Smooth muscle cell (in vitro differentiated cells): Measurements from ENCODE around the gene EPN3. TPM values are rescaled to one million over a fixed set of nuclear protein-coding genes. Genes with fewer than 3 reads are reported as not detected.
A peak's percentile ranks its signal among the peaks of the same experiment; 100 is the strongest.

Source experiments
- DNase-seq: peaks from one replicate; lab custom pipeline; 2025; ENCODE audit not compliant: unreplicated experiment; lab: John Stamatoyannopoulos, UW
- H2AFZ ChIP-seq: fragments of 200-600 bp; sonication (generic); 2 replicates; pipeline ENCODE4 v1.6.0; 2016; ENCODE audit warnings: antibody characterized with exemption, low read depth, mild to moderate bottlenecking
- H3F3A ChIP-seq: fragments of 200-600 bp; sonication (generic); 2 replicates; pipeline ENCODE4 v1.6.0; 2017; ENCODE audit warnings: antibody characterized with exemption, low read depth
- H3K27ac ChIP-seq: fragments of 200-600 bp; sonication (generic); 2 replicates; pipeline ENCODE4 v1.5.1; 2016; ENCODE audit warnings: low read depth, mild to moderate bottlenecking
- H3K27me3 ChIP-seq: fragments of 200-600 bp; sonication (generic); 2 replicates; pipeline ENCODE4 v1.6.1; 2016; ENCODE audit warnings: low read depth, mild to moderate bottlenecking
- H3K36me3 ChIP-seq: fragments of 200-600 bp; sonication (generic); 2 replicates; pipeline ENCODE4 v1.5.1; 2016; ENCODE audit warnings: low read depth
- H3K4me1 ChIP-seq: fragments of 200-600 bp; sonication (generic); 2 replicates; pipeline ENCODE4 v1.5.1; 2016; ENCODE audit warnings: low read depth
- H3K4me2 ChIP-seq: fragments of 200-600 bp; sonication (generic); 2 replicates; pipeline ENCODE4 v1.6.0; 2016; ENCODE audit warnings: mild to moderate bottlenecking
- H3K4me3 ChIP-seq: fragments of 200-600 bp; sonication (generic); 2 replicates; pipeline ENCODE4 v1.5.1; 2016; ENCODE audit warnings: mild to moderate bottlenecking
- H3K79me2 ChIP-seq: fragments of 200-600 bp; sonication (generic); 2 replicates; pipeline ENCODE4 v1.6.0; 2016; ENCODE audit warnings: low read depth, mild to moderate bottlenecking
- H3K9ac ChIP-seq: fragments of 200-600 bp; sonication (generic); 2 replicates; pipeline ENCODE4 v1.6.0; 2016; ENCODE audit warnings: low read depth
- H3K9me3 ChIP-seq: fragments of 200-600 bp; sonication (generic); replicated peaks from 2 replicates; pipeline ENCODE4 v1.5.1; 2016; ENCODE audit warnings: low read depth
- H4K20me1 ChIP-seq: fragments of 200-600 bp; sonication (generic); 2 replicates; pipeline ENCODE4 v1.6.0; 2016; ENCODE audit warnings: low read depth
- CTCF ChIP-seq: fragments of 200-600 bp; sonication (generic); IDR thresholded peaks from 2 replicates; pipeline ENCODE4 v1.5.1; 2017; ENCODE audit warnings: borderline replicate concordance, mild to moderate bottlenecking, antibody characterized with exemption; ENCODE audit not compliant: insufficient read depth, poor library complexity, severe bottlenecking
- WGBS: methylation state at CpG from one replicate; pipeline ENCODE4 v1.1.7; 2016; ENCODE audit warnings: low lambda C conversion rate; 5-methylcytosine and 5-hydroxymethylcytosine counted together
- polyA plus RNA-seq: library from polyadenylated mRNA; unstranded; fragments of >200 nt; fragmentation: Nextera tagmentation; extraction: Ambion mirVana; gene quantifications from 2 replicates; pipeline ENCODE4 v1.2.1, GENCODE V29; 2016
- total RNA-seq: library from RNA; depleted of rRNA; stranded (reverse); fragments of >200 nt; gene quantifications from 2 replicates; pipeline ENCODE4 v1.2.3, GENCODE V29; 2014

Gene EPN3
- total and polyA plus RNA-seq, 2 experiments from 2014 or later, result 3.9 to 5.1 TPM

- 6% methylated on average over 65 of the region's 82 CpGs for WGBS
- Histone ChIP-seq H3F3A (no peaks in the 10 kb centered on the region), H3K4me3 (peak overlapping the region; percentile 53), H3K27ac (peak overlapping the region; percentile 2), H3K79me2 (no peaks in the 10 kb centered on the region), H4K20me1 (no peaks in the 10 kb centered on the region), H3K27me3 (no peaks in the 10 kb centered on the region), H3K4me2 (peak overlapping the region; percentile 86), H3K36me3 (no peaks in the 10 kb centered on the region), H3K4me1 (peaks cover 14% of the 10 kb centered on the region), H2AFZ (peak overlapping the region; percentile 76), H3K9ac (peak overlapping the region; percentile 39), H3K9me3 (no peaks in the 10 kb centered on the region)
- no peak for TF ChIP-seq CTCF
- DNase-seq, result peak; percentile 76
These were observed 9.5 kb downstream of the EPN3 start for GRCh38 chr17:50541716-50542688.

- Histone ChIP-seq H2AFZ (peak overlapping the region; percentile 53), H3K4me2 (peak overlapping the region; percentile 86)
These were observed 10.6 kb downstream of the EPN3 start for GRCh38 chr17:50542795-50543774.

GRCh38 chr17:50544516-50544915 lies 12.0 kb downstream of the EPN3 start:
- Histone ChIP-seq H3K4me1 (peaks cover 19% of the 10 kb centered on the region), H3K9ac (no peak overlapping the region), H3K27me3 (no peaks in the 10 kb centered on the region), H3K4me2 (no peak overlapping the region), H3F3A (no peaks in the 10 kb centered on the region), H3K4me3 (no peak overlapping the region), H4K20me1 (no peaks in the 10 kb centered on the region), H2AFZ (no peak overlapping the region), H3K79me2 (no peaks in the 10 kb centered on the region), H3K36me3 (no peaks in the 10 kb centered on the region), H3K27ac (no peak overlapping the region), H3K9me3 (no peaks in the 10 kb centered on the region)
- 89% methylated on average over 7 of the region's 7 CpGs for WGBS
- no peak for DNase-seq
- no peak for TF ChIP-seq CTCF

More at GRCh38 chr17:50542795-50543774, 10.6 kb downstream of the EPN3 start:
- peaks cover 19% of the 10 kb centered on the region for H3K4me1 ChIP-seq
- peak overlapping the region; percentile 40 for H3K27ac ChIP-seq
- H3K27me3 ChIP-seq, result no peaks in the 10 kb centered on the region
- H3K79me2 ChIP-seq, result no peaks in the 10 kb centered on the region
- H4K20me1 ChIP-seq, result no peaks in the 10 kb centered on the region
- 81% methylated on average over 16 of the region's 16 CpGs for WGBS
- no peaks in the 10 kb centered on the region for H3K36me3 ChIP-seq
- TF ChIP-seq CTCF, result no peak
- no peaks in the 10 kb centered on the region for H3F3A ChIP-seq
- no peaks in the 10 kb centered on the region for H3K9me3 ChIP-seq
- DNase-seq, result no peak
- H3K9ac ChIP-seq, result peak overlapping the region; percentile 19
- peak overlapping the region; percentile 53 for H3K4me3 ChIP-seq
